Liver (tissue), 3 donors: ENCODE results near the gene AIP.
"Not testable (repeated sequence)": the region's sequence is repeated elsewhere in the genome, so short reads cannot be mapped to it uniquely, and the experiment has no call there.

ENCODE experiments used
- EGR1 ChIP-seq, 2 donors: IDR thresholded peaks; 2 replicates each; pipeline ENCODE4 v1.6.1; 2016 to 2018; ENCODE audit warnings: antibody characterized with exemption in 2 of 2, low read depth in 2 of 2
- GABPA ChIP-seq, 2 donors: IDR thresholded peaks in 1 of 2; conservative IDR thresholded peaks in 1 of 2; 2 replicates each; pipeline ENCODE4 v1.6.1; 2016; ENCODE audit warnings: antibody characterized with exemption in 2 of 2, mild to moderate bottlenecking in 1 of 2, moderate library complexity in 1 of 2
- MAX ChIP-seq: IDR thresholded peaks from 2 replicates; pipeline ENCODE4 v1.6.1; 2016; ENCODE audit warnings: antibody characterized with exemption
- RAD21 ChIP-seq, 2 donors: IDR thresholded peaks; 2 replicates each; pipeline ENCODE4 v1.6.1; 2016; ENCODE audit warnings: antibody characterized with exemption in 2 of 2, mild to moderate bottlenecking in 2 of 2
- REST ChIP-seq: IDR thresholded peaks from 2 replicates; pipeline ENCODE4 v1.6.1; 2016; ENCODE audit warnings: antibody characterized with exemption, mild to moderate bottlenecking
- YY1 ChIP-seq: IDR thresholded peaks from 2 replicates; pipeline ENCODE4 v1.6.1; 2016; ENCODE audit warnings: antibody characterized with exemption, mild to moderate bottlenecking
- TF ChIP-seq, protein P1 (sequence below): fragments of 150-350 bp; IDR thresholded peaks from 2 replicates; pipeline ENCODE4 v1.5.1; 2017; ENCODE audit warnings: improper control_type of control experiment, low read depth, low read length; ENCODE audit not compliant: missing input control
- donor health status: healthy.
- donor health status: healthy.

DNA sequence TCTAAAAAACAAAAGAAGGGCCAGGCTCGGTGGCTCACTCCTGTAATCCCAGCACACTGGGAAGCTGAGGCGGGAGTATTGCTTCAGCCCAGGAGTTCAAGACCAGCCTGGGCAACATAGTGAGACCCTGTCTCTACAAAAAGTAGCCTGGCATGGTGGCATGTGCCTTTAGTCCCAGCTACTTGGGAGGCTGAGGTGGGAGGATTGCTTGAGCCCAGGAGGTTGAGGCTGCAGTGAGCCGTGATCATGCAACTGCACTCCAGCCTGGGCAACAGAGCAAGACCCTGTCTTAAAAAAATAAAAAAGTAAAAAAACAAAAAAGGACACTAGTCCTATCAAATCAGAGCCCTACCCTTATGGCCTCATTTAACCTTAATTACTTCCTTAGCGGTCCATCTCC is 28.7 kb downstream of the AIP start:
- TF ChIP-seq, protein P1, sequence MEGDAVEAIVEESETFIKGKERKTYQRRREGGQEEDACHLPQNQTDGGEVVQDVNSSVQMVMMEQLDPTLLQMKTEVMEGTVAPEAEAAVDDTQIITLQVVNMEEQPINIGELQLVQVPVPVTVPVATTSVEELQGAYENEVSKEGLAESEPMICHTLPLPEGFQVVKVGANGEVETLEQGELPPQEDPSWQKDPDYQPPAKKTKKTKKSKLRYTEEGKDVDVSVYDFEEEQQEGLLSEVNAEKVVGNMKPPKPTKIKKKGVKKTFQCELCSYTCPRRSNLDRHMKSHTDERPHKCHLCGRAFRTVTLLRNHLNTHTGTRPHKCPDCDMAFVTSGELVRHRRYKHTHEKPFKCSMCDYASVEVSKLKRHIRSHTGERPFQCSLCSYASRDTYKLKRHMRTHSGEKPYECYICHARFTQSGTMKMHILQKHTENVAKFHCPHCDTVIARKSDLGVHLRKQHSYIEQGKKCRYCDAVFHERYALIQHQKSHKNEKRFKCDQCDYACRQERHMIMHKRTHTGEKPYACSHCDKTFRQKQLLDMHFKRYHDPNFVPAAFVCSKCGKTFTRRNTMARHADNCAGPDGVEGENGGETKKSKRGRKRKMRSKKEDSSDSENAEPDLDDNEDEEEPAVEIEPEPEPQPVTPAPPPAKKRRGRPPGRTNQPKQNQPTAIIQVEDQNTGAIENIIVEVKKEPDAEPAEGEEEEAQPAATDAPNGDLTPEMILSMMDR, result not testable (repeated sequence)
- TF ChIP-seq GABPA (IDR thresholded peaks at IDR 0.05 in 1 of 2, conservative IDR thresholded peaks at IDR 0.05 in 1 of 2); MAX; RAD21 (IDR thresholded peaks at IDR 0.05); EGR1 (IDR thresholded peaks at IDR 0.05; ENCODE audit: low read depth in 2 of 2); REST; YY1: not testable (repeated sequence)
